Measurements from ENCODE around the gene PPM1L.

Gene PPM1L

GRCh38 chr3:160876643-160877042, 120.6 kb downstream of the PPM1L start:
- H3K4me3 ChIP-seq (ENCODE audit: low read length) = no peak overlapping the region
- TF ChIP-seq ZNF274 (IDR thresholded peaks at IDR 0.05; ENCODE audit: low read depth, low read length) = no peak

- no peak for TF ChIP-seq ZNF274 (IDR thresholded peaks at IDR 0.05; ENCODE audit: low read depth, low read length)
- H3K4me3 ChIP-seq (ENCODE audit: low read length) = no peak overlapping the region
These were observed 123.8 kb downstream of the PPM1L start for GRCh38 chr3:160879859-160880258.

DNA sequence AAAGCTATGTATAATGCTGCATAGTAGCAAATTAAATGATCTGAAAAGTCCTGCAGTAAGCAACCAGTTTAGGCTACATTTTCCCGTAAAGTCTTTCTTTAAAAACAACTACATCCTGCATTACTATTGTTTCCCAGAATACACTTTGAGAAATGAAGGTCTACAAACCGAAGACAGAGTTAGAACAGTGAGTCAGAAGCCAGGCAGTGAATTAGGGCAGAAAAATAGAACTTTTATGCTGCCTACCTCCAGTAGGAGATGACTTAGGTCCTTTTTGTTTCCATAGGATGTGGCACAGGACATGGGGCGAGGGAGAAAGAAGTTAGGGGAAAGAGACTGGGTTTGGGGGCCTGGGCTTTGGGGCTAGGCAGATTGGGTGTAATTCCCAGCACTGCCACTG, 127.3 kb downstream of the PPM1L start:
- TF ChIP-seq ZNF274 (IDR thresholded peaks at IDR 0.05; ENCODE audit: low read depth, low read length) = no peak
- no peak overlapping the region for H3K4me3 ChIP-seq (ENCODE audit: low read length)

- H3K4me3 ChIP-seq (ENCODE audit: low read length) = no peak overlapping the region
- no peak for TF ChIP-seq ZNF274 (IDR thresholded peaks at IDR 0.05; ENCODE audit: low read depth, low read length)
These were observed 129.8 kb downstream of the PPM1L start for GRCh38 chr3:160885791-160886286.

DNA sequence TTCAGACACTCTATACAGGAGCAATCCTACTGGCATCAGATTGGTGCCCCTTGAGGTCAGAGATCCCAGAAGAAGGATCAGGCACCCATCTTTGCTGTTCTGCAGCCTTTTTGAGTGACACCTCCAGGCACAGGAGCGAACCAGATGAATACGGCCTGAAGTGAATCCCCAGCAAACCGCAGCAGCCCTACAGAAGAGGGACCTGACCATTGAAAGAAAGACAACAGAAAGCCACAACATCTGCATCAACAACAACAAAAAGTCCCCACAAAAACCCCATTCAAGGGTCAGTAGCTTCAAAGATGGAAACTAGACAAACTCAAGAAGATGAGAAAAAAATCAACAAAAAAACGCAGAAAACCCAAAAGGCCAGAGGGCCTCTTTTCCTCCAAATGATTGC, 130.4 kb downstream of the PPM1L start:
- no peak overlapping the region for H3K4me3 ChIP-seq (ENCODE audit: low read length)
- TF ChIP-seq ZNF274 (IDR thresholded peaks at IDR 0.05; ENCODE audit: low read depth, low read length) = no peak

- no peak for TF ChIP-seq ZNF274 (IDR thresholded peaks at IDR 0.05; ENCODE audit: low read depth, low read length)
- no peak overlapping the region for H3K4me3 ChIP-seq (ENCODE audit: low read length)
These were observed 137.2 kb downstream of the PPM1L start for GRCh38 chr3:160893207-160893606.

DNA sequence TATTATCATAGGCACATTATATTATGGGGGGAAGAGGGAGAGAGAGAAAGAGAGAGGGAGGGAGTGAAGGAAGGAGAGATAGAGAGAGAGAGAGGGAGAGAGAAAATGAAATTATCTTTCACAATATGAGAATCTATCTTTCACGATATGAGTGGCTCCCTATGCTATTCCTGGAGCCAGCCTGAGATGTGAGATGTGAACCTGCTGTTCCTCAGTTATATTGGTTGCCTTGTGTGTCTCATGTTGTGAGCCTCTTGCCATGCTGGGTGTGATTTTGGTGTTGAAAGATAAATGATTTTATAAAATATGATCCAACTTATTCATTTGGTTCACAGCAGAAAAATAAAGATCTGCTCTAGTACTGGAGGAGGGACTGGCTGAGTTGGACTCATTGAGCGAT, 148.7 kb downstream of the PPM1L start:
- TF ChIP-seq ZNF274 (IDR thresholded peaks at IDR 0.05; ENCODE audit: low read depth, low read length) = no peak
- no peak overlapping the region for H3K4me3 ChIP-seq (ENCODE audit: low read length)

DNA sequence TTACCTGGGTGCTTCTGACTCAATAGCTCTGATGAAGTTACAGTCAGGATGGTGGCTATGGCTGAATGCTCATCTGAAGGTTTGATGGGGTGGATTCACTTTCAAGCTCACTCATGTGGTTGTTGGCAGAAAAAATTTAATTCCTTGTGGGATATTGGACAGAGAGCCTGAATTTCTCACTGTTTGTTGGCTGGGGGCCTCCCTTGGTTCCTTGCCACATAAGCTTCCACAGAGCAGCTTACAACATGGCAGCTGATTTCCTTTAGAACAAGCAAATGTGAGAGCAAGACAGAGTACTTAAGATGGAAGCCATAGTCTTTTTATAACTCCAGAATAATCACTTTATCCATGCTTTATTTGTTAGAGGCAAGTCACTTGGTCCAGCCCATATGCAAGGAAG, 150.6 kb downstream of the PPM1L start:
- no peak for TF ChIP-seq ZNF274 (IDR thresholded peaks at IDR 0.05; ENCODE audit: low read depth, low read length)
- no peak overlapping the region for H3K4me3 ChIP-seq (ENCODE audit: low read length)

GRCh38 chr3:160909917-160910316, 153.9 kb downstream of the PPM1L start:
- no peak overlapping the region for H3K4me3 ChIP-seq (ENCODE audit: low read length)
- TF ChIP-seq ZNF274 (IDR thresholded peaks at IDR 0.05; ENCODE audit: low read depth, low read length) = no peak

- TF ChIP-seq ZNF274 (IDR thresholded peaks at IDR 0.05; ENCODE audit: low read depth, low read length) = no peak
- no peak overlapping the region for H3K4me3 ChIP-seq (ENCODE audit: low read length)
These were observed 155.4 kb downstream of the PPM1L start for GRCh38 chr3:160911411-160911810.

- H3K4me3 ChIP-seq (ENCODE audit: low read length) = no peak overlapping the region
- no peak for TF ChIP-seq ZNF274 (IDR thresholded peaks at IDR 0.05; ENCODE audit: low read depth, low read length)
These were observed 160.4 kb downstream of the PPM1L start for GRCh38 chr3:160916472-160916871.

GRCh38 chr3:160919942-160920341, 163.9 kb downstream of the PPM1L start:
- no peak for TF ChIP-seq ZNF274 (IDR thresholded peaks at IDR 0.05; ENCODE audit: low read depth, low read length)
- no peak overlapping the region for H3K4me3 ChIP-seq (ENCODE audit: low read length)

GRCh38 chr3:160921020-160921635, 165.1 kb downstream of the PPM1L start:
- TF ChIP-seq ZNF274 (IDR thresholded peaks at IDR 0.05; ENCODE audit: low read depth, low read length) = no peak
- no peak overlapping the region for H3K4me3 ChIP-seq (ENCODE audit: low read length)

GRCh38 chr3:160924776-160925175, 168.7 kb downstream of the PPM1L start:
- H3K4me3 ChIP-seq (ENCODE audit: low read length) = no peak overlapping the region
- no peak for TF ChIP-seq ZNF274 (IDR thresholded peaks at IDR 0.05; ENCODE audit: low read depth, low read length)

GRCh38 chr3:160927620-160928019, 171.6 kb downstream of the PPM1L start:
- no peak overlapping the region for H3K4me3 ChIP-seq (ENCODE audit: low read length)
- no peak for TF ChIP-seq ZNF274 (IDR thresholded peaks at IDR 0.05; ENCODE audit: low read depth, low read length)

DNA sequence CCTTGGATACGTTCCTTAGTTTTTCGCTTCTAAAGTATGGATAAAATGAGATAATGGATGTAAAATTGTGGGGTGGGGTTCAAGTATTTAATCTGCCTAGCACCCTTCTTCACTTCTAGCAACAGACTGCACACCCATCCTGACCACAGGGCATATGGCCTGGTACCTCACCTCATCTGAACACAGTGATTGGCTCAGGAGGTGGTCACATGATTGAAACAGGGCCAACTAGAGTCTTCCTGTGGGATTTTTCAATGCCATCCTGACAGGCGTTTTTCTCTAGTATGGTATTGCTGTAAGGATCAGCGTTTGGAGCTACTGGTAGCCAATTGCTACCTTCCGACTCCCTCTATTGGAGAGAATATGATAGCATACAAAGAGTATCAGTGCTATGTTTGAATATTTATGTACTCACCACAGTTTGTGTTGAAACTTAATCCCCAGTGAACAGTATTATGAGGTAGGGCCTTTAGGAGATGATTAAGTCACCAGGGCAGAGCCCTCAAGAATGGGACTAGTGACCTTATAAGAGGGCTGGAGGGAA, 172.2 kb downstream of the PPM1L start:
- no peak overlapping the region for H3K4me3 ChIP-seq (ENCODE audit: low read length)
- TF ChIP-seq ZNF274 (IDR thresholded peaks at IDR 0.05; ENCODE audit: low read depth, low read length) = no peak

Data from GM08714 (cell line).